ENCODE data around the gene PCDHGC5.

PCDHGC5 gene

GRCh38 chr5:141488591-141489561 lies at the start of gene PCDHGC5:
Gene PCDHGC5, plus strand, starts transcription at chr5:141489081. Its CDS starts 160 bp downstream, at chr5:141489241.
- no peak for DNase-seq (ENCODE audit: low spot score)

GRCh38 chr5:141439411-141440141 lies 49.3 kb upstream of the PCDHGC5 start:
- DNase-seq (ENCODE audit: low spot score), result no peak

GRCh38 chr5:141440341-141440740 lies 48.5 kb upstream of the PCDHGC5 start:
- DNase-seq (ENCODE audit: low spot score), result no peak

GRCh38 chr5:141441571-141442170 lies 47.2 kb upstream of the PCDHGC5 start:
- no peak for DNase-seq (ENCODE audit: low spot score)

GRCh38 chr5:141465351-141465750 lies 23.5 kb upstream of the PCDHGC5 start:
- DNase-seq (ENCODE audit: low spot score), result no peak

- peak; percentile 71 for DNase-seq (ENCODE audit: low spot score)
These were observed 13.2 kb upstream of the PCDHGC5 start, which contains the start of gene PCDHGC3 for GRCh38 chr5:141475625-141476131. Gene PCDHGC3, plus strand, starts transcription at chr5:141475966. Its CDS starts 151 bp downstream, at chr5:141476117.

GRCh38 chr5:141476132-141476911 lies 12.6 kb upstream of the PCDHGC5 start:
- no peak for DNase-seq (ENCODE audit: low spot score)

GRCh38 chr5:141477044-141477575 lies 11.8 kb upstream of the PCDHGC5 start:
- DNase-seq (ENCODE audit: low spot score), result no peak

- DNase-seq (ENCODE audit: low spot score), result no peak
These were observed 11.1 kb upstream of the PCDHGC5 start for GRCh38 chr5:141477815-141478214.

- DNase-seq (ENCODE audit: low spot score), result no peak
These were observed 10.4 kb upstream of the PCDHGC5 start for GRCh38 chr5:141478321-141478945.

- no peak for DNase-seq (ENCODE audit: low spot score)
These were observed 9.1 kb upstream of the PCDHGC5 start for GRCh38 chr5:141479776-141480175.

- DNase-seq (ENCODE audit: low spot score), result no peak
These were observed 5.0 kb upstream of the PCDHGC5 start for GRCh38 chr5:141483902-141484301.

GRCh38 chr5:141484310-141484640 lies 4.6 kb upstream of the PCDHGC5 start:
- no peak for DNase-seq (ENCODE audit: low spot score)

- DNase-seq (ENCODE audit: low spot score), result no peak
These were observed 4.1 kb upstream of the PCDHGC5 start, which contains the start of gene PCDHGC4 for GRCh38 chr5:141484641-141485311. Gene PCDHGC4, plus strand, starts transcription at chr5:141485030. Its CDS starts 144 bp downstream, at chr5:141485174.

GRCh38 chr5:141485321-141486055 lies 3.4 kb upstream of the PCDHGC5 start:
- no peak for DNase-seq (ENCODE audit: low spot score)

- DNase-seq (ENCODE audit: low spot score), result no peak
These were observed 2.8 kb upstream of the PCDHGC5 start for GRCh38 chr5:141486091-141486490.

GRCh38 chr5:141487131-141487530 lies 1.8 kb upstream of the PCDHGC5 start:
- DNase-seq (ENCODE audit: low spot score), result no peak

GRCh38 chr5:141489841-141490240 lies 960 bp downstream of the PCDHGC5 start:
- no peak for DNase-seq (ENCODE audit: low spot score)

- DNase-seq (ENCODE audit: low spot score), result no peak
These were observed 1.4 kb downstream of the PCDHGC5 start for GRCh38 chr5:141490271-141490670.
